Ecto neural progenitor cell (in vitro differentiated cells): ENCODE measurements around the gene ANKRD16.
"Not testable (repeated sequence)": the region's sequence is repeated elsewhere in the genome, so short reads cannot be mapped to it uniquely, and the experiment has no call there.

ENCODE experiments used
- DNase-seq: peaks from one replicate; pipeline ENCODE4 v3.0.0-alpha.2; 2018; ENCODE audit warnings: low spot score

ANKRD16 gene

DNA sequence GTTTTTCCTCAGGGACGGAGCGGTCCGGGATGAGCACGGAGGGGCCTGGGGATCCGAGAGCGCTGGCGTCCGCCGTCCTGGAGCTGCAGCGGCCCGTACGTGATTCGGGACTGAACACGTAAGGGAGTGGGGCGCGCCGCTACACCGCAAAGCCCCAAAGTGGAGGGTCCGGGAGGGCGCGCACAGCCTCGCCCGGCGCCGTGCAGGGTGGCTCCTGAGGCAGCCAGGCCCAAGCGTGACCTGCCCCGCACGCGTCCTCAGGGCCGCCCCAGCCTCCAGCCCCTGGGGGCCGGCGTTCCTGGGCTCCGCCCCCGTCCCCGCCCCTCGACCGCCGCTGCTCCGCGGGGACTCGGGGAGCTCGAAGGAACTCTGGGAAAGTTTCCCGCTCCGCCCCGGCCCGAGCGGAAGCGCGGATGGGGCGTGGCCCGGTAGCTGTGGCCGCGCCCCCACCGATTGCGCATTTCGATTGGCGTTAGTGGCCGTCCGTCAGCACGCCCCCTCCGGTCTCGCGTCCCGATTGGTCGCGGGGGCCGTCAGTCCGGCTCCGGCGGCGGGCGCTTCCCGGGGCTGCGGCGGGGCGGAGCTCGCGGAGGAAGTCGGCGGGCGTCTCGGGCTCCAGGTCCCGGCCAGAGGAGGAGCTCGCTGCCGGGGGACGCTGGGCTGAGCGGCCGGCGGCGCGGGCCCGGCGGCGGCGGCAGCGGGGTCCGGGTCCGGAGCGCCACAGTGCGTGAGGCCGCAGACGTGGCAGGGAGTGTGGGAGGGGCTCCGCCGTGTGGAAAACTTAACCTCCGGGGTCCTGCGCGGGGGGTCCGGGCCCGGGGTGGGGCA is at the start of gene ANKRD16, which contains the start of gene FBH1:
ANKRD16 (minus strand) TSS at position 270 of the 828 bp plus-strand sequence. CDS start 539 bp downstream, outside the sequence.
FBH1 (plus strand) TSS at position 620 of the 828 bp plus-strand sequence; CDS start at position 723, 103 bp downstream.
- peak; percentile 99 for DNase-seq

DNA sequence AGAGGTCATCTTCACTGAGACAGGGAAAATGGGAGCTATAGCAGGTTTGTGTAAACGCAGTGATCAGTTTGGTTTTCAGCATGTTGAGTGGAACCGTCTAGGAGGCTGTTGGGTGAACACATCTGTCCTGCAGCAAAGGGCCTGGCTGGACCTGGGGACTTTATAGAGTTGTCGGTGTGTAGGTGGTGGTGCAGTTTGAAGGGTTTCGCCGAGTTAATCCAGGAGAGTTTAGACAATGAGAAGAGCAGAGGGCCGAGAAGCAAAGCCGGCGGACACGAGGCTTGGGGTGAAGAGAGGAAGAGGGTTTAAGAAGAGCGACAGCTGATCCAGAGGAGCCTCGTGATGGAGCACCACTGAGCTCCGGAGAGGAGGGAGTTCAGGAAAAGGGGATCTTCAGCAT is 48.6 kb upstream of the ANKRD16 start:
- no peak for DNase-seq

GRCh38 chr10:5937016-5937415 is 47.3 kb upstream of the ANKRD16 start:
- no peak for DNase-seq

- no peak for DNase-seq
Observed at GRCh38 chr10:5935628-5936027, 45.9 kb upstream of the ANKRD16 start.

- DNase-seq, result no peak
Observed at GRCh38 chr10:5933909-5934546, 44.3 kb upstream of the ANKRD16 start.

- no peak for DNase-seq
Observed at GRCh38 chr10:5932345-5932744, 42.7 kb upstream of the ANKRD16 start.

GRCh38 chr10:5930272-5930671 is 40.6 kb upstream of the ANKRD16 start:
- no peak for DNase-seq

- no peak for DNase-seq
Observed at GRCh38 chr10:5929442-5929841, 39.7 kb upstream of the ANKRD16 start.

DNA sequence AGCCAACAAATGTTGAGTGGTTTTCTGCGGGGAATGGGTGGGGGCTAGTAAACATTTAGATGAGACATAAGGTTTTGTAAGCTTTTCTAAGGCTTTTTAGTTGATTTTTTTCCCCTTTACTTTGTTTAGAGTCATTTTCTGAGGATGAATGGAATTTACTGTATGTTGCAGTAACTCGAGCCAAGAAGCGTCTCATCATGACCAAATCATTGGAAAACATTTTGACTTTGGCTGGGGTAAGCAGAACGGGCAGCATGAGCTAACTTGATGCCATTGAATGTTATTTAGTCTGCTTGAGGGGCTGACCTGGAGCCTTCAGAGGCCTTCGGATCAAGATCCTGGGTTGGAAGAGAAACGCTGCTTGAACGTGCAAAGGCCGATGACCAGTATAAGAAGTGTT is 37.6 kb upstream of the ANKRD16 start:
- no peak for DNase-seq

GRCh38 chr10:5924889-5925288 is 35.2 kb upstream of the ANKRD16 start:
- DNase-seq, result no peak

DNA sequence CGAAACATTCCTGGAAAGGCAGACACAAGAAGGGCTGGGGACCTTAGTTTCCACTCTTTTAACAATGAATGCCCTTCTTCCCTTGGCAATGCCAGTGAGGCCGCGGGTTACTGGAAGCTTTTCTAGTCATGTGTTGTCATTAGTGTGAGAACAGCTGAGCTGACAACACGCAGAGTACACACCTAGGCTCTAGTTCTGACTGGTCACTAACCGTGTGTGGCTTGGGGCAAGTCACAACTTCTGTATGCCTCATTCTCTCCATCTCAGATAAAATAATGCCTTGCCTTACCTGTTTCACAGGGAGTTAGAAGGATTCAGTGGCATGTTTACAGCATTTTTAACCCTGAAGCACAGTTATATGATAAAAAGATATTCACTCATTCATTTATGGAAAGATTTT is 32.1 kb upstream of the ANKRD16 start:
- DNase-seq, result no peak

- no peak for DNase-seq
Observed at GRCh38 chr10:5919568-5919967, 29.9 kb upstream of the ANKRD16 start.

GRCh38 chr10:5918763-5919162 is 29.1 kb upstream of the ANKRD16 start:
- no peak for DNase-seq

DNA sequence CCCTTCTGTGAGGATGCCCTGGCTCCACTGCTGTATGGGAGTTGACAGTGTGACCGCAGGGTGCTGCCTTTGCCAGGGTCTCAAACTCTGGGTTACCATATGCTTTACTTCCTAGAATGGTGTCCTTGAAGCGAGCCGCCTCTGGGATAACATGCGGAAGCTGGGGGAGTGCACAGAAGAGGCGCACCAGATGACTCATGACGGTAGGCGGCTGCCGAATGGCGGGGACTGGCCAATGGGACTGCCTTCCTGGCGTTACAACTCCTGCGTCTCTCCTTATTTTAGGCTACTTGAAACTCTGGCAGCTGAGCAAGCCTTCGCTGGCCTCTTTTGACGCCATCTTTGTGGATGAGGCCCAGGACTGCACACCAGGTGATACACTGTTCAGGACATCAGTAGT is 27.6 kb upstream of the ANKRD16 start:
- DNase-seq, result no peak

- no peak for DNase-seq
Observed at GRCh38 chr10:5915451-5915850, 25.8 kb upstream of the ANKRD16 start.

- no peak for DNase-seq
Observed at GRCh38 chr10:5913736-5914135, 24.0 kb upstream of the ANKRD16 start.

DNA sequence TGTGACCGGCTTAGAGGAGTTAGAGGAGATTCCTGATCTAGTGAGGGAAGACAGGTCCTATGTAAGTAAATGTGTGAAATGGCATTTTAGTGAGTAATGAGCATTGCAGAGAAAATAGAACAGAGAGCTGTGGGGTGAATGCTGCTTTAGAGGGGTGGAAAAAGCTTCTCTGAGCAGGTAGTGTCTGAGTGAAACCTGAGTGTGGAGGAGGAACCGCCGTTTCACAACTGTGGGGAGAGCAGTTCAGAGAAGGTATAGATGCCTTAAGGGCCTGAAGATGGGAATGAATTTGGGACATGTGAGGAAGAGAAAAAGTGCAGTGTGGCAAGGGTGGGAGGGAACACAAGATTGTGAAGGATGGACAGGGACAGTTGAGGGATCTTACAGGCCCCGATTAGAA is 22.0 kb upstream of the ANKRD16 start:
- DNase-seq, result no peak

- DNase-seq, result no peak
Observed at GRCh38 chr10:5910323-5911100, 20.8 kb upstream of the ANKRD16 start.

DNA sequence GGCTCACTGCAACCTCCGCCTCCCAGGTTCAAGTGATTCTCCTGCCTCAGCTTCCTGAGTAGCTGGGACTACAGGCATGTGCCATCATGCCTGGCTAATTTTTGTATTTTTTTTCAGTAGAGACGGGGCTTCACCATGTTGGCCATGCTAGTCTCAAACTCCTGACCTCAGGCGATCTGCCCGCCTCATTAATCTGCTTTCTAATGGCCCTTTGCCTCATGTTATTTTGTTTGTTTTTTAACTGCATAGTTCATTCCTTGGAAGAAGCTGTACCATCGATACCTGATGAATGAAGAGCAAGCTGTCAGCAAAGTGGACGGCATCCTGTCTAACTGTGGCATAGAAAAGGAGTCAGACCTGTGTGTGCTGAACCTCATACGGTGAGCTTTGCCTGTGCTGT is 19.0 kb upstream of the ANKRD16 start:
- not testable (repeated sequence) for DNase-seq

DNA sequence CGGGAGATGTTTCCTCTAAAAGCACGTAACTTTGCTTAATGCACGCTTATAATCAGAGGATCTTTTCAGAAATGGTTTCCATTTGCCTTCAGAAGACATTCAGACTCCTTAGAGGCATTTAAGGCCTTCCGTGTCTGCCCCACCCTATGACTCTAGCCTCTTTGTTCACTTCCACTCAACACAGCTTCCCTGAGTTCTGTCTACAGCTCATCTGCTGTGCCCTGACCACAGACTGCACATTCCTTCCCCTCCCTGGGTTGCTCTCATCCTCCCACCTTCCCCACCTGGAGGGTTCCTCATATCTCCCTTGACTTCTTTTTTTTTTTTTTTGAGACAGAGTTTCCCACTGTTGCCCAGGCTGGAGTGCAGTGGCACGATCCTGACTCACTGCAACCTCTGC is 17.0 kb upstream of the ANKRD16 start:
- DNase-seq, result no peak

GRCh38 chr10:5905854-5906507 is 16.3 kb upstream of the ANKRD16 start:
- no peak for DNase-seq

DNA sequence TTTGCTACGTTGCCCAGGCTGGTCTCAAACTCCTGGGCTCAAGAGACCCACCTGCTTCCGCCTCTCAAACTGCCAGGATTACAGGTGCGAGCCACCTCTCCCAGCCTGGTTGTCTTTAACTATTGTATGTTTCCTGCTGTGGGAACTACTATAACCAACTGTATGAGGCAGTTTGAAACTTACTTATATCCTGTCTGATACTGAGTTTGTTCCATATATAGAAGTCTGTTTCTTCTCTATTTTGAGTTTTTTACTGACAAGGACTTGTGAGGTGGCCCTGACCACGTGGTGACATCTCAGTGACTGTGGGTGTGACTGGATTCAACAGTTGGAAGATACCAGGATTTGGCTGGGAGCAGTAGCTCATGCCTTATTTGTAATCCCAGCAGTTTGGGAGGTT is 14.5 kb upstream of the ANKRD16 start:
- DNase-seq, result no peak
